ENCODE measurements around the gene MYRIP.
"Not testable (repeated sequence)": the region's sequence is repeated elsewhere in the genome, so short reads cannot be mapped to it uniquely, and the experiment has no call there.

Gene MYRIP

DNA sequence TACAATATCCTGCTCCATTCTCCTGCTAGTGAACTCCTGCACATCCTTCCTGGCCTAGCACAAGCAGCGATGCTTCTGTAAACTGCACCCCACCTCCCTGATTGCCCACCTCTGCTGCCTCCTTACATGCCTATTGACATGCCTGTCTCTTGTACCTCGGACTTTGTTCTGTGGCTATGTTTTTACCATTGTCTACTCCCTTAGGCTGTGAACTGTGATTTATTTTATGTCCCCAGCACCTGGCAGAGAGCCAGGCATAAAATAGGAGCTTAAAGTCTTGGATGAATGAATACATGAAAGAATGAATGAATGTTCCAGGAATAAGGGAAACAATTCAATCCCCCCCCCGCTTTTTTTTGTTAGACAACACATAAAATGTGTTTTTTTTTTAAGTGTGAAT lies 210.0 kb downstream of the MYRIP start:
- Histone ChIP-seq H2BK5ac (ENCODE audit: low read length) (no peak overlapping the region), H3K79me1 (ENCODE audit: low read length) (no peaks in the 10 kb centered on the region), H3K36me3 (ENCODE audit: control insufficient read depth, insufficient read depth, low read length) (no peaks in the 10 kb centered on the region), H3K56ac (ENCODE audit: low read length) (no peak overlapping the region), H3K4me3 (ENCODE audit: low read length) (no peak overlapping the region), H3K9ac (ENCODE audit: low read length) (no peak overlapping the region), H2BK15ac (replicated peaks; ENCODE audit: low read depth) (no peak overlapping the region), H3K18ac (ENCODE audit: low read length) (no peak overlapping the region), H3K79me2 (ENCODE audit: control insufficient read depth, insufficient read depth, low read length) (no peaks in the 10 kb centered on the region), H3K23ac (ENCODE audit: low read length) (no peak overlapping the region), H2BK120ac (ENCODE audit: low read depth, low read length) (no peak overlapping the region), H3K4ac (ENCODE audit: low read depth, low read length) (no peak overlapping the region), H3K4me1 (ENCODE audit: control insufficient read depth, low read depth, low read length) (no peaks in the 10 kb centered on the region), H4K8ac (ENCODE audit: low read depth, low read length) (no peak overlapping the region), H3K27me3 (ENCODE audit: insufficient read depth, low read length, poor library complexity) (no peaks in the 10 kb centered on the region), H3K4me2 (ENCODE audit: low read length) (no peak overlapping the region), H4K5ac (ENCODE audit: low read length) (no peak overlapping the region), H2AK5ac (ENCODE audit: low read length) (no peak overlapping the region), H3K27ac (ENCODE audit: low read depth, low read length) (no peak overlapping the region)
- WGBS (ENCODE audit: extremely low coverage, insufficient coverage, low lambda C conversion rate) = no CpG with 5 or more reads among the region's 3 CpGs
- DNase-seq = no peak

DNA sequence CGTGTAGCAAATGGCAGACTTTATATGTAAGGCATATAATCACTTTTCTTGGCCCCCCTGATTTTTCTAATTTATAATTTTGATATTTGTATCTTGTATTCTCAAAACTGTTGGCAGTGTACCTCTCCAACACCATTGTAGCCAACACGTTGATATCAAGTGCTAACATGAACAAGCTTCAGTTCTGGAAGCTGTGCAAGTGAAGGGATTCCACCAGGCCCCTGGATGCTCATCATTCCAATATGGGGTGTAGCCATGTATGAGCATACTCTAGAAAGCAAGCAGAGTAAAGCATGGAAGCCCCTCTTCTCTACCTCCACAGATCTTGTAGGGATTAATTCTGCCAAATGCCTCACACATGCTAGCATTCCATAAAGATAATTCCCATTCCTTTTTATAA lies 211.3 kb downstream of the MYRIP start:
- Histone ChIP-seq H3K9ac (ENCODE audit: low read length) (no peak overlapping the region), H3K18ac (ENCODE audit: low read length) (no peak overlapping the region), H3K36me3 (ENCODE audit: control insufficient read depth, insufficient read depth, low read length) (no peaks in the 10 kb centered on the region), H3K79me1 (ENCODE audit: low read length) (no peaks in the 10 kb centered on the region), H3K27ac (ENCODE audit: low read depth, low read length) (no peak overlapping the region), H2BK15ac (replicated peaks; ENCODE audit: low read depth) (no peak overlapping the region), H3K23ac (ENCODE audit: low read length) (no peak overlapping the region), H2BK120ac (ENCODE audit: low read depth, low read length) (no peak overlapping the region), H4K5ac (ENCODE audit: low read length) (no peak overlapping the region), H2BK5ac (ENCODE audit: low read length) (no peak overlapping the region), H3K4ac (ENCODE audit: low read depth, low read length) (no peak overlapping the region), H3K4me2 (ENCODE audit: low read length) (no peak overlapping the region), H3K79me2 (ENCODE audit: control insufficient read depth, insufficient read depth, low read length) (no peaks in the 10 kb centered on the region), H3K4me1 (ENCODE audit: control insufficient read depth, low read depth, low read length) (no peaks in the 10 kb centered on the region), H3K56ac (ENCODE audit: low read length) (no peak overlapping the region), H2AK5ac (ENCODE audit: low read length) (no peak overlapping the region), H3K27me3 (ENCODE audit: insufficient read depth, low read length, poor library complexity) (no peaks in the 10 kb centered on the region), H4K8ac (ENCODE audit: low read depth, low read length) (no peak overlapping the region), H3K4me3 (ENCODE audit: low read length) (no peak overlapping the region)
- DNase-seq = no peak
- WGBS (ENCODE audit: extremely low coverage, insufficient coverage, low lambda C conversion rate) = no CpG with 5 or more reads among the region's 2 CpGs

DNA sequence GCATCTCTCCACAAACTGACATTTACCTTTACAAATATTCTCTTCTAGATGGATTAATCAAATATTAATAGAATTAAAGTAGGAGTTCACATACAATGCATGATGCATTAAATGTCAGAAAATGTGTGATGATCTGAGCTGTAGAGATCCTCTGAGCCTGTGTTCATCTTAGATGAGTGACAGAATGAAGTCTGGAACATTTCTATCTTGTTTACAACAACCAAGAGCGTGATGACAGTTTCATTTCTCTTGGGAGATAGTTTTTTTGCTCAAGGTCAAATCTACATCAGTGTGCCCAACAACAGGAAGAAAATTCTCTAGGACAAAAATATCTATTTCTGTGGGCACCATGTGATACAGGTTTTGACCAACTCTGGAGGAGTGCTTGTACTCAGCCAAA lies 211.9 kb downstream of the MYRIP start:
- no peak overlapping the region for H3K27ac ChIP-seq (ENCODE audit: low read depth, low read length)
- no peak for DNase-seq
- no peak overlapping the region for H2BK15ac ChIP-seq (replicated peaks; ENCODE audit: low read depth)

DNA sequence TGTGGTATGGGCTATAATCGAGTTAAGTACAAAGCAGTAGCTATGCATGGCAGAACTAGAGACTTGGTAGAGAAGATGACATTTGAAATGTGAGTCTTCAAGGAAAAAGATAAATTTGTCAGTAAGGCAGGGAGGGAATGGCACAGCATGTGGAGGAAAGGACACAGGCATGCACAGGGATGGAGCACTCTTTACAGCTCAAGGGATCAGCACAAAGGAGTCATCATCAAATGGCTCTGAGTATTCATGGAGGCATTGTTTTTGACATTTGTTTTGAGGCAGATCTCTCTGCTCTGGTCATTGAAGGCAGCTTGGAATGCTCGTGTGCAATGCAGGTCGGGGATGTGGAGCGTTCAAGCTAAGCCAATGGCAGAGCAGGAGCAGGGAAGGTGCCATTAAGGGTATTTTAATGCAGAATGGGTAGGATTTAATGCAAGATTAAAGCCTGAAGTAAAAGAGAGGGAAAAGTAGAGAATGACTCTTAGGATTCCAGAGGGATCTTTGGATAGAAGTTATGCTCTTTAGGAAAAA lies 213.0 kb downstream of the MYRIP start:
- no peak overlapping the region for H4K8ac ChIP-seq (ENCODE audit: low read depth, low read length)
- H3K4me2 ChIP-seq (ENCODE audit: low read length) = no peak overlapping the region
- no peak overlapping the region for H2AK5ac ChIP-seq (ENCODE audit: low read length)
- H2BK15ac ChIP-seq (replicated peaks; ENCODE audit: low read depth) = no peak overlapping the region
- WGBS (ENCODE audit: extremely low coverage, insufficient coverage, low lambda C conversion rate) = no CpG with 5 or more reads among the region's 4 CpGs
- H3K36me3 ChIP-seq (ENCODE audit: control insufficient read depth, insufficient read depth, low read length) = no peaks in the 10 kb centered on the region
- no peak overlapping the region for H4K5ac ChIP-seq (ENCODE audit: low read length)
- H3K79me1 ChIP-seq (ENCODE audit: low read length) = no peaks in the 10 kb centered on the region
- no peak overlapping the region for H2BK5ac ChIP-seq (ENCODE audit: low read length)
- H3K4me3 ChIP-seq (ENCODE audit: low read length) = no peak overlapping the region
- H3K18ac ChIP-seq (ENCODE audit: low read length) = no peak overlapping the region
- no peak overlapping the region for H3K9ac ChIP-seq (ENCODE audit: low read length)
- no peak overlapping the region for H2BK120ac ChIP-seq (ENCODE audit: low read depth, low read length)
- no peak for DNase-seq
- H3K27ac ChIP-seq (ENCODE audit: low read depth, low read length) = no peak overlapping the region
- no peaks in the 10 kb centered on the region for H3K79me2 ChIP-seq (ENCODE audit: control insufficient read depth, insufficient read depth, low read length)
- H3K4me1 ChIP-seq (ENCODE audit: control insufficient read depth, low read depth, low read length) = no peaks in the 10 kb centered on the region
- no peak overlapping the region for H3K4ac ChIP-seq (ENCODE audit: low read depth, low read length)
- H3K27me3 ChIP-seq (ENCODE audit: insufficient read depth, low read length, poor library complexity) = no peaks in the 10 kb centered on the region
- H3K56ac ChIP-seq (ENCODE audit: low read length) = no peak overlapping the region
- no peak overlapping the region for H3K23ac ChIP-seq (ENCODE audit: low read length)

More for the DNA sequence above, 211.9 kb downstream of the MYRIP start:
- H3K23ac ChIP-seq (ENCODE audit: low read length) = no peak overlapping the region
- no peak overlapping the region for H4K5ac ChIP-seq (ENCODE audit: low read length)
- H3K27me3 ChIP-seq (ENCODE audit: insufficient read depth, low read length, poor library complexity) = no peaks in the 10 kb centered on the region
- H3K4me1 ChIP-seq (ENCODE audit: control insufficient read depth, low read depth, low read length) = no peaks in the 10 kb centered on the region
- H3K4me2 ChIP-seq (ENCODE audit: low read length) = no peak overlapping the region
- WGBS (ENCODE audit: extremely low coverage, insufficient coverage, low lambda C conversion rate) = no CpG with 5 or more reads among the region's 1 CpG
- no peaks in the 10 kb centered on the region for H3K36me3 ChIP-seq (ENCODE audit: control insufficient read depth, insufficient read depth, low read length)
- no peak overlapping the region for H3K9ac ChIP-seq (ENCODE audit: low read length)
- no peak overlapping the region for H3K4ac ChIP-seq (ENCODE audit: low read depth, low read length)
- H3K79me1 ChIP-seq (ENCODE audit: low read length) = no peaks in the 10 kb centered on the region
- H3K18ac ChIP-seq (ENCODE audit: low read length) = no peak overlapping the region
- no peak overlapping the region for H4K8ac ChIP-seq (ENCODE audit: low read depth, low read length)
- no peak overlapping the region for H2BK5ac ChIP-seq (ENCODE audit: low read length)
- H3K79me2 ChIP-seq (ENCODE audit: control insufficient read depth, insufficient read depth, low read length) = no peaks in the 10 kb centered on the region
- no peak overlapping the region for H2BK120ac ChIP-seq (ENCODE audit: low read depth, low read length)
- no peak overlapping the region for H2AK5ac ChIP-seq (ENCODE audit: low read length)
- H3K56ac ChIP-seq (ENCODE audit: low read length) = no peak overlapping the region
- no peak overlapping the region for H3K4me3 ChIP-seq (ENCODE audit: low read length)

DNA sequence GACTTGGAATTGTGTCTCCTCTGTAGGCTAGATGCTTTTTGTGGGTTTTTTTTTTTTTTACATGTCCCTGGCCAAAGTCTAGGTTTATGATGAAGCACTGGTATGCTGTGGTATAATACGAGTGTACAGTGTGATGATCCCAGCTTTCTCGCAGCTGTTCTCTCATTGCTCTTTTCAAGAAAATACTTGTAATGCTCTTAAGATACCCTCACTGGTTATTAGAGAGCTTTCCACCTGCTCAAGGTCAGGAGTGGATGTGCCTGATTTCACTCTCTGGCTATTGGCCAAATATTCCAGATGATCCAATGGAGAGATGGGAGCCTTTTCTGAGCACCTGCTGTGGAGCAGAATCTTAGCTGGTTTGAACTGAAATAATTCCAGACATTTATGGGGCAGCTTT lies 215.1 kb downstream of the MYRIP start:
- Histone ChIP-seq H3K4ac (ENCODE audit: low read depth, low read length) (no peak overlapping the region), H3K36me3 (ENCODE audit: control insufficient read depth, insufficient read depth, low read length) (no peaks in the 10 kb centered on the region), H4K8ac (ENCODE audit: low read depth, low read length) (no peak overlapping the region), H2BK5ac (ENCODE audit: low read length) (no peak overlapping the region), H4K5ac (ENCODE audit: low read length) (no peak overlapping the region), H3K27ac (ENCODE audit: low read depth, low read length) (no peak overlapping the region), H3K4me3 (ENCODE audit: low read length) (no peak overlapping the region), H2BK15ac (replicated peaks; ENCODE audit: low read depth) (no peak overlapping the region), H3K9ac (ENCODE audit: low read length) (no peak overlapping the region), H3K23ac (ENCODE audit: low read length) (no peak overlapping the region), H3K27me3 (ENCODE audit: insufficient read depth, low read length, poor library complexity) (no peaks in the 10 kb centered on the region), H3K56ac (ENCODE audit: low read length) (no peak overlapping the region), H3K4me1 (ENCODE audit: control insufficient read depth, low read depth, low read length) (no peaks in the 10 kb centered on the region), H2AK5ac (ENCODE audit: low read length) (no peak overlapping the region), H3K18ac (ENCODE audit: low read length) (no peak overlapping the region), H2BK120ac (ENCODE audit: low read depth, low read length) (no peak overlapping the region), H3K4me2 (ENCODE audit: low read length) (no peak overlapping the region), H3K79me1 (ENCODE audit: low read length) (no peaks in the 10 kb centered on the region), H3K79me2 (ENCODE audit: control insufficient read depth, insufficient read depth, low read length) (no peaks in the 10 kb centered on the region)
- no peak for DNase-seq
- no CpG with 5 or more reads among the region's 2 CpGs for WGBS (ENCODE audit: extremely low coverage, insufficient coverage, low lambda C conversion rate)

DNA sequence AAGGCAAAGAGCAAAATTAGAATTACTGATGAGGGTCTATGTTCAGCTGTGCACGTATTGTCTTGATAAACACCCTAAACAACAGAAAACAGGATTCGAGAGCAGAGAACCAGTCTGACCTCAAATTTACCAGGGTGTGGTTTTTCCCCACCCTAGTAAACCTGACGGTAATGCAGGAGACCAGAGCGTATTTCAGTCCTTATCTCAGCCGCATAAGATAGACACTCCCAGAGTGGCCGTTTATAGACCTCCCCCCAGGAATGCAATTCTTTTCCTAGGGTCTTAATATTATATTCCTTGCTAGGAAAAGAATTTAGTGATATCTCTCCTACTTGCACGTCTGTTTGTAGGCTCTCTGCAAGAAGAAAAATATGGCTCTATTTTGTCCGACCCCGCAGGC lies 216.5 kb downstream of the MYRIP start:
- not testable (repeated sequence) for H3K36me3 ChIP-seq (ENCODE audit: control insufficient read depth, insufficient read depth, low read length); H3K79me2 ChIP-seq (ENCODE audit: control insufficient read depth, insufficient read depth, low read length); H2BK120ac ChIP-seq (ENCODE audit: low read depth, low read length); H3K4me3 ChIP-seq (ENCODE audit: low read length); H3K18ac ChIP-seq (ENCODE audit: low read length); DNase-seq; H3K4ac ChIP-seq (ENCODE audit: low read depth, low read length); H3K56ac ChIP-seq (ENCODE audit: low read length); H3K9ac ChIP-seq (ENCODE audit: low read length); H3K4me1 ChIP-seq (ENCODE audit: control insufficient read depth, low read depth, low read length); H3K4me2 ChIP-seq (ENCODE audit: low read length); H4K8ac ChIP-seq (ENCODE audit: low read depth, low read length); H4K5ac ChIP-seq (ENCODE audit: low read length); H2BK5ac ChIP-seq (ENCODE audit: low read length); H3K79me1 ChIP-seq (ENCODE audit: low read length); H2BK15ac ChIP-seq (replicated peaks; ENCODE audit: low read depth); H3K27me3 ChIP-seq (ENCODE audit: insufficient read depth, low read length, poor library complexity); H2AK5ac ChIP-seq (ENCODE audit: low read length); H3K23ac ChIP-seq (ENCODE audit: low read length); H3K27ac ChIP-seq (ENCODE audit: low read depth, low read length)
- no CpG with 5 or more reads among the region's 9 CpGs for WGBS (ENCODE audit: extremely low coverage, insufficient coverage, low lambda C conversion rate)
